Erythroblast (primary cell): ENCODE data around the gene PLAC1.

Experiments
- DNase-seq, 2 experiments: peaks; one replicate each; lab custom pipeline; 2025; lab: John Stamatoyannopoulos, UW
- GATA1 ChIP-seq: IDR thresholded peaks from 2 replicates; pipeline ENCODE4 v1.6.1; 2011; ENCODE audit warnings: low read depth, mild to moderate bottlenecking, control low read depth, low read length, moderate library complexity
- POLR2A ChIP-seq: IDR thresholded peaks from 2 replicates; pipeline ENCODE4 v1.6.1; 2011; ENCODE audit warnings: mild to moderate bottlenecking, low read length

Gene PLAC1

GRCh38 chrX:134520860-134521390 is 137.3 kb downstream of the PLAC1 start:
- TF ChIP-seq GATA1 (no peak), POLR2A (no peak)
- peak; percentile 58 to 68 for DNase-seq
